Common myeloid progenitor, CD34-positive (primary cell): ENCODE measurements around the gene RABL3.
"Not testable (repeated sequence)": the region's sequence is repeated elsewhere in the genome, so short reads cannot be mapped to it uniquely, and the experiment has no call there.

Source experiments
- CTCF ChIA-PET: fragments of 350-600 bp; sonication (Branson Sonifier 250); formaldehyde crosslinking; loops from one replicate; lab custom pipeline; 2021; ENCODE audit warnings: antibody characterized with exemption; lab: Charles Lee
- POLR2A ChIA-PET: fragments of 350-600 bp; sonication (Branson Sonifier 250); formaldehyde crosslinking; loops from one replicate; lab custom pipeline; 2021; ENCODE audit warnings: antibody characterized with exemption; lab: Charles Lee
- DNase-seq, 3 donors: peaks; one replicate each; pipeline versions ENCODE4 v3.0.0 to v3.0.0-alpha.2; 2013
- H3K27ac ChIP-seq, 2 experiments: 1 replicate in 1 of 2; 2 replicates in 1 of 2; pipeline ENCODE4 v1.7.0; 2013; ENCODE audit warnings: inconsistent platforms in 2 of 2, low read length in 2 of 2, mild to moderate bottlenecking in 2 of 2, low read depth in 1 of 2, moderate library complexity in 1 of 2; ENCODE audit not compliant: severe bottlenecking in 2 of 2, insufficient read depth in 1 of 2, poor library complexity in 1 of 2
- H3K27me3 ChIP-seq, 5 experiments: replicated peaks in 2 of 5; 1 replicate in 3 of 5; 2 replicates in 2 of 5; pipeline versions ENCODE4 v1.6.1 to v1.7.0; 2013; ENCODE audit warnings: low read length in 4 of 5, mild to moderate bottlenecking in 2 of 5, moderate library complexity in 2 of 5, inconsistent platforms in 1 of 5; ENCODE audit not compliant: insufficient read depth in 5 of 5, control insufficient read depth in 4 of 5
- H3K36me3 ChIP-seq, 4 experiments: 1 replicate in 2 of 4; 2 replicates in 2 of 4; pipeline versions ENCODE4 v1.6.1 to v1.7.0; 2013; ENCODE audit warnings: low read length in 3 of 4, control low read depth in 1 of 4, mild to moderate bottlenecking in 1 of 4; ENCODE audit not compliant: control insufficient read depth in 4 of 4, insufficient read depth in 4 of 4
- H3K4me1 ChIP-seq, 4 experiments: 1 replicate in 3 of 4; 2 replicates in 1 of 4; pipeline versions ENCODE4 v1.6.1 to v1.7.1; 2013; ENCODE audit warnings: low read length in 3 of 4, mild to moderate bottlenecking in 3 of 4, control low read depth in 1 of 4, inconsistent platforms in 1 of 4, moderate library complexity in 1 of 4; ENCODE audit not compliant: control insufficient read depth in 4 of 4, insufficient read depth in 4 of 4; ENCODE audit errors: control extremely low read depth in 1 of 4
- H3K4me3 ChIP-seq, 7 experiments: 1 replicate in 4 of 7; 2 replicates in 3 of 7; pipeline versions ENCODE4 v1.5.1 to v1.7.0; 2013; ENCODE audit warnings: mild to moderate bottlenecking in 7 of 7, low read length in 6 of 7, moderate library complexity in 6 of 7, inconsistent platforms in 2 of 7, low read depth in 2 of 7, control low read depth in 1 of 7; ENCODE audit not compliant: insufficient read depth in 4 of 7, control insufficient read depth in 1 of 7; ENCODE audit errors: extremely low read depth in 1 of 7
- H3K9me3 ChIP-seq, 5 experiments: 1 replicate in 4 of 5; 2 replicates in 1 of 5; pipeline versions ENCODE4 v1.6.1 to v1.7.1; 2013; ENCODE audit warnings: low read length in 4 of 5, mild to moderate bottlenecking in 2 of 5, inconsistent platforms in 1 of 5, low read depth in 1 of 5, moderate library complexity in 1 of 5; ENCODE audit not compliant: control insufficient read depth in 4 of 5, insufficient read depth in 2 of 5; ENCODE audit errors: control extremely low read depth in 1 of 5
- WGBS: methylation state at CpG from one replicate; pipeline ENCODE4 v1.1.5; 2013; ENCODE audit not compliant: insufficient coverage; 5-methylcytosine and 5-hydroxymethylcytosine counted together

Gene RABL3

DNA sequence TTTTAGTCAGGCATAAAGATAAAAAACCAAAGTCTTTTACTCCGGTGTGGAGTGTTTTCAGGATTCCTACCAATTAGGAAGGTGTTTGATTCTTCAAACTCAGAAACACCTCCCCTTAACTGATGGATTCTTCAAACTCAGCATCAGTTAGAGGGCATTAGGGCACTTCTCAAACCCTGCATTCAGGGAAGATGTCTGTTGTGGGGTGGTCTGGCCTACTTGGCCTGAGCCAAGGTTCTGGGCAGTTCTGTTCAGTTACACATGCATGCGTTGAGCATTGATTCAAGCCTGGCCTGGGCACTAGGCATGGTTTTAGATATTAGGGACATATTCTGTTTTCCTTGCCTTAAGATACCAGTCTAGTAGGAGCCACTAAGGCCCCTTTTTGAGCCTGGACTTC, 61.3 kb downstream of the RABL3 start:
- Histone ChIP-seq H3K4me3 (no peak overlapping the region), H3K9me3 (no peaks in the 10 kb centered on the region), H3K36me3 (no peaks in the 10 kb centered on the region), H3K27ac (no peak overlapping the region), H3K4me1 (peaks cover 14 to 55% (median 20%) of the 10 kb centered on the region in 4 experiments), H3K27me3 (no peaks in the 10 kb centered on the region)
- ChIA-PET CTCF (no interaction called here), POLR2A (no interaction called here)
- 86% methylated on average over 2 of the region's 2 CpGs for WGBS
- DNase-seq = no peak

DNA sequence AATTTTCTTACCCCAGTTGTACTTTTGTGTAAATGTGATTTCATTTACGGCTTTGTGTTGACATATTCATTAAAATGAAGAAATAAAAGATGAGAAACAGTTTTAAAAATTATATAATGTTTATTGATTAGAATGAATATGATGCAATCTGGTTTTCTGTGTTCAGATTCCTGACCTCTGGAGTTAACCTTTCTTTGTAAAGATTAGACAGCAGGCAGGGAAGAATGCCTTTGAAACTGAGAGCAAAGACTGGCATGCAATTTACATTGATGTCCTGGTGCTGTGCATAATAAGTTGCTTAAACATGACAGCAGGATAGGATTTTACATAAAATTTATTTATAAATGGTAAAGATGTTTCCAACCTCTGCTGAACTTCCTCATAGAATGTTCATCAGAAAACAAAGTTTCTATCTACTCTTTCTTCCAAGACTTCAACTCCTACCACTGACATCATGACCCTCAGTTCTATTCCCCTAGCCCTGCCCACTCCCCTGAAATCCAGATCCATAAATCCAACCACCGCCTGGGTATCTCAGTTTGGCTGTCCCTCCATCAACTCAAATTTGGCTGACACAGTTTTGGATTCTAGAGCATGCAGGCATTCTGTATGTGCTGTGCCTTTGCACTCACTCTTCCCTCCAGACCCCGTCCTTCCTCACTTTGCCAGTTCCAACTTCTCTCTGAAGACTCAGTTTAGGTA, 62.0 kb downstream of the RABL3 start:
- WGBS = 96% methylated on average over 2 of the region's 3 CpGs
- no peak for DNase-seq

GRCh38 chr3:120678984-120679383, 63.3 kb downstream of the RABL3 start:
- Histone ChIP-seq H3K4me3 (peak overlapping the region in 2 of 7 experiments; percentile 32 to 61), H3K36me3 (no peaks in the 10 kb centered on the region), H3K27ac (peak overlapping the region in 1 of 2 experiments; percentile 25), H3K9me3 (no peaks in the 10 kb centered on the region), H3K4me1 (peaks cover 14 to 52% (median 20%) of the 10 kb centered on the region in 4 experiments), H3K27me3 (no peaks in the 10 kb centered on the region)
- peak in 2 of 3 donors; percentile 71 to 80 for DNase-seq
- ChIA-PET POLR2A (no interaction called here), CTCF (interaction anchor here (1.0 to 1.7 kb wide), 5 partner anchors 31 to 111 kb away, joined by 3 to 4 read pairs (median 4); partner anchors contain the start of gene NDUFB4)
- no CpG with 5 or more reads among the region's 3 CpGs for whole genome bisulfite sequencing

More for the DNA sequence above, 62.0 kb downstream of the RABL3 start:
- Histone ChIP-seq H3K27me3 (no peaks in the 10 kb centered on the region), H3K36me3 (no peaks in the 10 kb centered on the region), H3K9me3 (no peaks in the 10 kb centered on the region), H3K27ac (no peak overlapping the region), H3K4me1 (peaks cover 14 to 55% (median 20%) of the 10 kb centered on the region in 4 experiments), H3K4me3 (no peak overlapping the region)
- ChIA-PET POLR2A (no interaction called here), CTCF (no interaction called here)

GRCh38 chr3:120678331-120678947, 63.9 kb downstream of the RABL3 start:
- POLR2A ChIA-PET = no interaction called here
- CTCF ChIA-PET = interaction anchor here (0.6 to 1.7 kb wide), 6 partner anchors 32 to 1946 kb away, joined by 3 to 4 read pairs (median 4); partner anchors contain the start of gene NDUFB4
- peak; percentile 72 to 94 (median 93) for DNase-seq
- WGBS = 0% methylated on average over 5 of the region's 6 CpGs
- no peaks in the 10 kb centered on the region for H3K36me3 ChIP-seq
- peak overlapping the region in 1 of 2 experiments; percentile 25 for H3K27ac ChIP-seq
- peaks cover 14 to 49% (median 20%) of the 10 kb centered on the region in 4 experiments for H3K4me1 ChIP-seq
- peak overlapping the region in 3 of 7 experiments; percentile 10 to 61 (median 32) for H3K4me3 ChIP-seq
- no peaks in the 10 kb centered on the region for H3K9me3 ChIP-seq
- no peaks in the 10 kb centered on the region for H3K27me3 ChIP-seq

DNA sequence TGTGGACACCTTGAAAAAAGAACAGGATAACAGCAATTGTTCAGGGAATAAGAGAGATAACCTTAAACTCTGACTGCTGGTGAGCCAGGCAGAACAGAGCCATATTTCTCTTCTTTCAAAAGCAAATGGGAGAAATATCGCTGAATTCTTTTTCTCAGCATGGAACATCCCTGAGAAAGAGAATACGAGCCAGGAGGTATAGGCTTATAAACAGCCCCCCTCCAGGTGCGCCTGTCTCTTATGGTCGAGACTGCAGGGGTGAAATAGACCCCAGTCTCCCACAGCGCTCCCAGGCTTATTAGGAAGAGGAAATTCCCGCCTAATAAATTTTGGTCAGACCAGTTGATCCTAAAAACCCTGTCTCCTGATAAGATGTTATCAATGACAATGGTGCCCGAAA, 65.1 kb downstream of the RABL3 start:
- H3K4me1 ChIP-seq = peaks cover 9 to 37% (median 16%) of the 10 kb centered on the region in 4 experiments
- DNase-seq, H3K36me3 ChIP-seq, POLR2A ChIA-PET, H3K9me3 ChIP-seq, H3K27ac ChIP-seq, H3K27me3 ChIP-seq, CTCF ChIA-PET, H3K4me3 ChIP-seq: not testable (repeated sequence)
- WGBS = 92% methylated on average over 4 of the region's 7 CpGs

- DNase-seq = no peak
- 100% methylated on average over 1 of the region's 2 CpGs for WGBS
- Histone ChIP-seq H3K9me3 (no peaks in the 10 kb centered on the region), H3K27me3 (no peaks in the 10 kb centered on the region), H3K4me1 (peaks cover 0 to 5% (median 2%) of the 10 kb centered on the region in 4 experiments), H3K27ac (no peak overlapping the region), H3K36me3 (no peaks in the 10 kb centered on the region), H3K4me3 (no peak overlapping the region)
- POLR2A ChIA-PET = interaction anchor here (0.6 kb wide), 1 partner anchor 1439 kb away, joined by 4 read pairs; no protein-coding TSS in a partner anchor
- CTCF ChIA-PET = interaction anchor here (0.9 kb wide), 1 partner anchor 106 kb away, joined by 5 read pairs; no protein-coding TSS in a partner anchor
These were observed 69.2 kb downstream of the RABL3 start for GRCh38 chr3:120673116-120673515.

DNA sequence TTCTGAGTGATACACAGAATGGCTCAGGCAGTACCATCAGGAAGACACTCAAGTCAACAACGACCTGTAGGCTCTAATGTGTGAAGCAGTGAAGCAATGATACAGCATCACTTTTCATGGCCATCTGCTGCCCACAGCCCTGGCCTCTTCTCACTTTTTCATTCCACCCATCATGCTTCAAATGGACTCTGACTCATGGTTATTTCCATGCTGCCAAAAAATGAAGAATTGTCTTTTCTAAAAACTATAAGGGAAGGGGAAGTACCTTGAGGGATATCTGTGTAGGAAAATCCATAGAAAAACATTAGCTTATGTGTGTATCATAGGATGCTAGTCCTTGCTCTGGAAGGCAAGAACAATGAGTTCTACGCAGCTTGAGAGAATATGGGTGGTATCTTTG, 71.7 kb downstream of the RABL3 start:
- Histone ChIP-seq H3K4me1 (no peaks in the 10 kb centered on the region), H3K27me3 (no peaks in the 10 kb centered on the region), H3K9me3 (no peaks in the 10 kb centered on the region), H3K4me3 (no peak overlapping the region), H3K36me3 (no peaks in the 10 kb centered on the region), H3K27ac (no peak overlapping the region)
- POLR2A ChIA-PET = no interaction called here
- WGBS = no CpG with 5 or more reads among the region's 2 CpGs
- DNase-seq = no peak
- CTCF ChIA-PET = no interaction called here
